SK-N-SH (cell line): ENCODE results near the gene BCAS3. TPM values are rescaled to one million over a fixed set of nuclear protein-coding genes. Genes with fewer than 3 reads are reported as not detected.

ENCODE experiments used
- CTCF ChIA-PET: fragments of 300-600, 350-600 bp; formaldehyde crosslinking; extraction: SDS; loops from one replicate; lab custom pipeline; 2021; lab: Yijun Ruan, JAX
- POLR2A ChIA-PET: fragments of 350-600 bp; sonication (Branson Sonifier 250); formaldehyde crosslinking; extraction: SDS; loops from one replicate; lab custom pipeline; 2020; ENCODE audit warnings: antibody characterized with exemption, inconsistent platforms; lab: Yijun Ruan, JAX
- DNase-seq: peaks from one replicate; pipeline ENCODE4 v3.0.0; 2012
- H2AFZ ChIP-seq: fragments of 200-600 bp; sonication (generic); 2 replicates; pipeline ENCODE4 v1.8.1; 2016; ENCODE audit warnings: antibody characterized with exemption, mild to moderate bottlenecking, low read depth
- H3F3A ChIP-seq: fragments of 200-600 bp; sonication (generic); replicated peaks from 2 replicates; pipeline ENCODE3; 2016; ENCODE audit warnings: antibody characterized with exemption, mild to moderate bottlenecking; ENCODE audit not compliant: insufficient read depth
- H3K27ac ChIP-seq, 2 experiments: fragments of 200-500 bp in 1 of 2; fragments of 200-600 bp in 1 of 2; sonication (Bioruptor generic) in 1 of 2; sonication (generic), shearing (Covaris generic) in 1 of 2; 2 replicates each; pipeline versions ENCODE4 v1.5.1 to v1.6.1; 2014 to 2016; ENCODE audit warnings: low read depth in 2 of 2, inconsistent platforms in 1 of 2, low read length in 1 of 2, mild to moderate bottlenecking in 1 of 2, mixed read lengths in 1 of 2
- H3K27me3 ChIP-seq: fragments of 200-600 bp; sonication (generic), shearing (Covaris generic); 2 replicates; pipeline ENCODE4 v1.6.1; 2016; ENCODE audit warnings: mixed run types; ENCODE audit not compliant: insufficient read depth
- H3K36me3 ChIP-seq, 2 experiments: fragments of 200-500 bp in 1 of 2; fragments of 200-600 bp in 1 of 2; sonication (Bioruptor generic) in 1 of 2; sonication (generic) in 1 of 2; replicated peaks in 1 of 2; 2 replicates each; pipeline versions ENCODE3 to v1.5.1; 2014 to 2016; ENCODE audit warnings: low read length in 1 of 2, mild to moderate bottlenecking in 1 of 2; ENCODE audit not compliant: insufficient read depth in 2 of 2, control insufficient read depth in 1 of 2
- H3K4me1 ChIP-seq, 2 experiments: fragments of 200-500 bp in 1 of 2; fragments of 200-600 bp in 1 of 2; sonication (Bioruptor generic) in 1 of 2; sonication (generic), shearing (Covaris generic) in 1 of 2; 2 replicates each; pipeline versions ENCODE4 v1.5.1 to v1.6.1; 2014 to 2016; ENCODE audit warnings: low read depth in 1 of 2, low read length in 1 of 2, mixed run types in 1 of 2; ENCODE audit not compliant: insufficient read depth in 2 of 2, control insufficient read depth in 1 of 2
- H3K4me2 ChIP-seq: fragments of 200-600 bp; sonication (generic), shearing (Covaris generic); 2 replicates; pipeline ENCODE4 v1.6.1; 2017; ENCODE audit warnings: mixed run types
- H3K4me3 ChIP-seq, 2 experiments: fragments of 200-500 bp in 1 of 2; fragments of 200-600 bp in 1 of 2; sonication (Bioruptor generic) in 1 of 2; sonication (generic), shearing (Covaris generic) in 1 of 2; 2 replicates each; pipeline versions ENCODE4 v1.5.1 to v1.8.1; 2014 to 2016; ENCODE audit warnings: low read depth in 2 of 2, inconsistent platforms in 1 of 2, low read length in 1 of 2, mild to moderate bottlenecking in 1 of 2, mixed read lengths in 1 of 2, moderate library complexity in 1 of 2
- H3K79me2 ChIP-seq: fragments of 200-600 bp; sonication (generic); 2 replicates; pipeline ENCODE4 v1.8.1; 2017; ENCODE audit warnings: mild to moderate bottlenecking; ENCODE audit not compliant: insufficient read depth
- H3K9ac ChIP-seq: fragments of 200-600 bp; sonication (generic); 2 replicates; pipeline ENCODE4 v1.6.1; 2017; ENCODE audit warnings: mixed run types
- H3K9me2 ChIP-seq: fragments of 200-600 bp; sonication (generic); 2 replicates; pipeline ENCODE4 v1.6.1; 2017; ENCODE audit warnings: mixed run types
- H3K9me3 ChIP-seq: fragments of 200-600 bp; sonication (generic); 2 replicates; pipeline ENCODE4 v1.6.1; 2017; ENCODE audit warnings: mixed run types, mild to moderate bottlenecking, moderate library complexity
- H4K20me1 ChIP-seq: fragments of 200-600 bp; sonication (generic); 2 replicates; pipeline ENCODE4 v1.6.1; 2017; ENCODE audit warnings: mild to moderate bottlenecking, mixed run types; ENCODE audit not compliant: insufficient read depth
- CHD2 ChIP-seq: fragments of 150-350 bp; IDR thresholded peaks from 2 replicates; pipeline ENCODE4 v1.6.1; 2018; ENCODE audit warnings: low read length; ENCODE audit not compliant: partially characterized antibody
- CTCF ChIP-seq: fragments of 200-600 bp; sonication (generic); IDR thresholded peaks from 2 replicates; pipeline ENCODE4 v1.6.1; 2017; ENCODE audit warnings: antibody characterized with exemption, mild to moderate bottlenecking, moderate library complexity
- ELF1 ChIP-seq: IDR thresholded peaks from 2 replicates; pipeline ENCODE4 v1.4.0; 2012
- EP300 ChIP-seq, 2 experiments: IDR thresholded peaks; 2 replicates each; pipeline versions ENCODE4 v1.4.0 to v1.6.1; 2012; ENCODE audit warnings: borderline replicate concordance in 1 of 2, low read depth in 1 of 2, low read length in 1 of 2
- FOSL2 ChIP-seq: IDR thresholded peaks from 2 replicates; pipeline ENCODE4 v1.4.0; 2012; ENCODE audit warnings: low read depth, mild to moderate bottlenecking, moderate library complexity, borderline replicate concordance
- FOXM1 ChIP-seq: IDR thresholded peaks from 2 replicates; pipeline ENCODE4 v1.4.0; 2012; ENCODE audit warnings: low read depth, mild to moderate bottlenecking
- GABPA ChIP-seq: IDR thresholded peaks from 2 replicates; pipeline ENCODE4 v1.4.0; 2012; ENCODE audit warnings: low read depth, mild to moderate bottlenecking
- GATA2 ChIP-seq: sonication (generic); formaldehyde crosslinking; IDR thresholded peaks from 2 replicates; pipeline ENCODE4 v1.5.0; 2020; ENCODE audit warnings: mild to moderate bottlenecking, missing genetic modification reagents
- IRF3 ChIP-seq: fragments of 150-350 bp; IDR thresholded peaks from 2 replicates; pipeline ENCODE4 v1.6.1; 2016; ENCODE audit warnings: mild to moderate bottlenecking, low read depth, low read length
- JUND ChIP-seq: IDR thresholded peaks from 2 replicates; pipeline ENCODE4 v1.4.0; 2012
- MEF2A ChIP-seq: IDR thresholded peaks from 2 replicates; pipeline ENCODE4 v1.4.0; 2012; ENCODE audit warnings: low read depth, borderline replicate concordance
- MXI1 ChIP-seq: IDR thresholded peaks from 2 replicates; pipeline ENCODE4 v1.6.1; 2012; ENCODE audit warnings: mild to moderate bottlenecking, low read depth, low read length, improper control_type of control experiment
- NFIC ChIP-seq: IDR thresholded peaks from 2 replicates; pipeline ENCODE4 v1.4.0; 2012; ENCODE audit warnings: borderline replicate concordance
- NRF1 ChIP-seq: IDR thresholded peaks from 2 replicates; pipeline ENCODE4 v1.6.1; 2012; ENCODE audit warnings: low read depth, mild to moderate bottlenecking, low read length
- POLR2AphosphoS5 ChIP-seq: IDR thresholded peaks from 2 replicates; pipeline ENCODE4 v1.6.1; 2012; ENCODE audit warnings: low read depth, low read length
- RAD21 ChIP-seq: IDR thresholded peaks from 2 replicates; pipeline ENCODE4 v1.6.1; 2012; ENCODE audit warnings: mild to moderate bottlenecking, low read length
- RCOR1 ChIP-seq: fragments of 150-350 bp; IDR thresholded peaks from 2 replicates; pipeline ENCODE4 v1.6.1; 2017; ENCODE audit warnings: antibody characterized with exemption, low read length
- RFX5 ChIP-seq: IDR thresholded peaks from 2 replicates; pipeline ENCODE4 v1.6.1; 2012; ENCODE audit warnings: mild to moderate bottlenecking, improper control_type of control experiment, low read length
- RXRA ChIP-seq: IDR thresholded peaks from 2 replicates; pipeline ENCODE4 v1.4.0; 2012; ENCODE audit warnings: low read depth, mild to moderate bottlenecking, borderline replicate concordance
- SIN3A ChIP-seq: IDR thresholded peaks from 2 replicates; pipeline ENCODE4 v1.6.1; 2012; ENCODE audit warnings: low read depth, mild to moderate bottlenecking, low read length, moderate library complexity, borderline replicate concordance
- SMC3 ChIP-seq: IDR thresholded peaks from 2 replicates; pipeline ENCODE4 v1.6.1; 2012; ENCODE audit warnings: low read depth, low read length, improper control_type of control experiment
- TAF1 ChIP-seq: IDR thresholded peaks from 2 replicates; pipeline ENCODE4 v1.6.1; 2012; ENCODE audit warnings: low read depth, mild to moderate bottlenecking, low read length, moderate library complexity, borderline replicate concordance
- TCF12 ChIP-seq: IDR thresholded peaks from 2 replicates; pipeline ENCODE4 v1.4.0; 2012
- TEAD4 ChIP-seq: IDR thresholded peaks from 2 replicates; pipeline ENCODE4 v1.4.0; 2012; ENCODE audit warnings: mild to moderate bottlenecking, borderline replicate concordance; ENCODE audit not compliant: insufficient read depth
- USF2 ChIP-seq: fragments of 150-350 bp; IDR thresholded peaks from 2 replicates; pipeline ENCODE4 v1.6.1; 2017; ENCODE audit warnings: antibody characterized with exemption, low read length, low read depth, borderline replicate concordance
- YY1 ChIP-seq: IDR thresholded peaks from 2 replicates; pipeline ENCODE4 v1.4.0; 2012; ENCODE audit warnings: low read depth, mild to moderate bottlenecking
- ZBTB33 ChIP-seq: IDR thresholded peaks from 2 replicates; pipeline ENCODE4 v1.4.0; 2012; ENCODE audit warnings: low read depth, borderline replicate concordance
- WGBS: methylation state at CpG from one replicate; pipeline ENCODE4 v1.1.6; 2017; ENCODE audit warnings: low lambda C conversion rate; 5-methylcytosine and 5-hydroxymethylcytosine counted together
- polyA plus RNA-seq, 3 experiments: library from polyadenylated mRNA; depleted of rRNA; stranded (reverse); fragments of >200 nt; gene quantifications; 2 replicates each; pipeline ENCODE4 v1.2.3, GENCODE V29; 2012
- TF ChIP-seq, protein P1 (sequence below): IDR thresholded peaks from 2 replicates; pipeline ENCODE4 v1.4.0; 2012; ENCODE audit warnings: low read depth

Gene BCAS3
- polyA plus RNA-seq, 1 of the 3 experiments (the other 2 are of a cell fraction): 5.9 TPM

GRCh38 chr17:61325382-61326073 is 647.9 kb downstream of the BCAS3 start:
- Histone ChIP-seq H3K9me2 (no peaks in the 10 kb centered on the region), H3K27me3 (no peaks in the 10 kb centered on the region), H3K27ac (peak overlapping the region; percentile 75 to 86), H3K9ac (peak overlapping the region; percentile 44), H3K4me3 (0 out of 4 replicates have a peak overlapping the region, but pooled peaks of 1 of the 2 experiments have one; percentile 4), H3K79me2 (no peaks in the 10 kb centered on the region), H3K9me3 (no peaks in the 10 kb centered on the region), H3K36me3 (no peaks in the 10 kb centered on the region), H4K20me1 (no peaks in the 10 kb centered on the region), H2AFZ (peak overlapping the region; percentile 54; the same call in 1 of the 2 replicates), H3K4me1 (peaks cover 25 to 38% of the 10 kb centered on the region in 2 experiments), H3K4me2 (peak overlapping the region; percentile 54), H3F3A (peaks cover 43% of the 10 kb centered on the region)
- CTCF ChIA-PET: interaction anchor here (0.7 to 4.5 kb wide), 6 partner anchors 11 to 324 kb away, joined by 3 to 17 read pairs (median 3); no protein-coding TSS in a partner anchor
- DNase-seq: peak; percentile 78
- POLR2A ChIA-PET: no interaction called here
- 7% methylated on average over 6 of the region's 6 CpGs for WGBS
- no peak for TF ChIP-seq ELF1
- no peak; the same call in 1 of the 2 replicates for TF ChIP-seq SMC3
- TF ChIP-seq, protein P1, sequence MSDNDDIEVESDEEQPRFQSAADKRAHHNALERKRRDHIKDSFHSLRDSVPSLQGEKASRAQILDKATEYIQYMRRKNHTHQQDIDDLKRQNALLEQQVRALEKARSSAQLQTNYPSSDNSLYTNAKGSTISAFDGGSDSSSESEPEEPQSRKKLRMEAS: no peak
- TF ChIP-seq MEF2A: no peak; the same call in 1 of the 2 replicates
- TF ChIP-seq MXI1: peak; percentile 37; the same call in 1 of the 2 replicates
- TF ChIP-seq YY1: no peak
- peak; percentile 40; the same call in 1 of the 2 replicates for TF ChIP-seq RFX5
- TF ChIP-seq JUND: peak; percentile 74
- peak; percentile 89 for TF ChIP-seq TCF12
- no peak for TF ChIP-seq IRF3
- no peak for TF ChIP-seq POLR2AphosphoS5
- TF ChIP-seq USF2: no peak
- TF ChIP-seq RCOR1: peak; percentile 69; the same call in 1 of the 2 replicates
- peak; percentile 9 for TF ChIP-seq CHD2
- no peak for TF ChIP-seq TAF1
- no peak for TF ChIP-seq SIN3A
- peak; percentile 74 for TF ChIP-seq FOSL2
- TF ChIP-seq GATA2 (CRISPR knock-in tag): peak; percentile 91
- TF ChIP-seq RXRA: peak; percentile 22; the same call in 1 of the 2 replicates
- peak; percentile 81 for TF ChIP-seq NFIC
- peak; percentile 60; the same call in 1 of the 2 replicates for TF ChIP-seq FOXM1
- peak; percentile 16; the same call in 1 of the 2 replicates for TF ChIP-seq RAD21
- peak; percentile 42 to 78 for TF ChIP-seq EP300 (IDR thresholded peaks at IDR 0.05; ENCODE audit: borderline replicate concordance in 1 of 2, low read depth in 1 of 2, low read length in 1 of 2)
- no peak for TF ChIP-seq GABPA
- no peak for TF ChIP-seq ZBTB33
- no peak; the same call in 1 of the 2 replicates for TF ChIP-seq CTCF
- peak; percentile 65; the same call in 1 of the 2 replicates for TF ChIP-seq TEAD4
- no peak for TF ChIP-seq NRF1
